Endothelial cell of hepatic sinusoid (primary cell): ENCODE data around the gene FLNA.
"Not testable (repeated sequence)": the region's sequence is repeated elsewhere in the genome, so short reads cannot be mapped to it uniquely, and the experiment has no call there.

Experiments used
- in situ Hi-C: cut with HindIII; loops from 2 replicates; pipeline ENCODE4 v1.10.0; 2017; ENCODE audit warnings: low sequenced_read_pairs

FLNA gene

DNA sequence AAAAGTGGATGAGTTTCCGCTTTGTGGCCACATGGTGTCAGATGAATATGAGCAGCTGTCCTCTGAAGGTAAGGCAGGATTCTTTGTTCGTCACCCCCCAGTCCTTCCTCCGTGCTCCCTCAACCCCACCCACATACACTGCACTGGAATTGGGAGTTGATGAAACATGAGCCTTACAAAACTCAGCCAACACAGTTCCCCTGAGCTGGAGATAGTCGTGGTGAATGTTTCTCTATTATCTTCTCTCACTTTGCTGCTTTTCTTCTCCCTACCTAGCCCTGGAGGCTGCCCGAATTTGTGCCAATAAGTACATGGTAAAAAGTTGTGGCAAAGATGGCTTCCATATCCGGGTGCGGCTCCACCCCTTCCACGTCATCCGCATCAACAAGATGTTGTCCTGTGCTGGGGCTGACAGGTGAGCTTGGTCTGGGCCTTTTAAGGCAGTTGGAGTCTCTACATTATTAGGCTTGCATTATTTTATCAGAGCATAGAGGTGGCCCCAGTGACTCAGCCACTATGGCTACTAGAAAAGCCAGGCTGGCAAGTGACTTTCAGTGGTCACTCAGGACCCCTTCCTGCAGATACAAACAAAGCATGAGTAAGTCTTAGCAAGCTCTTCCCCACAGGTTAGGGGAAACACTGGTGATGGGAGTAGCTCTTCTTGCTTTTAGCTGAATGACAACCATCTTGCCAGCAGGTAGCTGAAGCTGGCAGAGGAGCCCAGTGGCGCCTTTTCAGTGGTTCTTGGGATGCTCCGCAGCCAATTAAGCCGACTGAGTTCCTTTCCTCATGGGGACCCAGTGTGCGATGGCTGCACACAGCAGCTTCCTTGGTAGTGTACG is 25.3 kb upstream of the FLNA start:
- in situ Hi-C loops: no loop called here

DNA sequence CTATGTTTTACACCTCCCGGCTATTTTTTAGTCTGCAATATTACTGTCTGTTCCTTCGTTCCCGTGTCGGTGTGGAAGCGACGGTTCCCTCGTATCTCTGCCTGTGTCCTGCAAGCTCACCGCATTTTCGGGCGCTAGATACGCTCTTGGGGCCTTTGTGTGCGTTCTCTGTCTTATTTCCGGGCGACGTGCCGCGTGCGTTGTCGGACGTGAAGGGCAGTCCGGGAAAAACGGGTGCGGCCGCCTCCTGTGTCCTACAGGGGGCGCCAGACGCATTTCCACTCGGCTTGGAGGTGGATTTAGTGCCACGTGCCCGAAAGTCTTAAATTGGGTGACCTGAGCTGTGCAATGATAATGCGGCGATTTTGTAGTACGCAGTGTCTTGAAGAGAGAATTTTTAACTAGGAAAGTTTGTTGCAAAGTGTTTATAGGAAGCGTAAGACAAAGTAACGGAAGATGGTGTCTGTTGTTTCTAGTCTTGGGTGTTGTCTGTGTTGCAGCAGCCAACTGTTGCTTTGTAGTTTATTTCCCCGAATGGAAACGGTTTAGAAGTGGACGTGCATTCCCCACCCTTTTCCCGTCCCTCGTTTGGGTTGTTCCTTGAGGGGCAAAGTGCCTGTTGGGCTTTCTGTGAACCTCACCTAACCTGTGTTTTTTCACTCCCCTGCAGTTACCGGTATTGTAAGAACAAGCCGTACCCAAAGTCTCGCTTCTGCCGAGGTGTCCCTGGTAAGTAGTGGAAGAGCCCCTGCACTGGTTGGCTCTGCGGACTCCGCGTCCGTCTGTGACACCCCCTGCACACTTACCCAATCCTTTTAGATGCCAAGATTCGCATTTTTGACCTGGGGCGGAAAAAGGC is 24.5 kb upstream of the FLNA start:
- in situ Hi-C loops: no loop called here

DNA sequence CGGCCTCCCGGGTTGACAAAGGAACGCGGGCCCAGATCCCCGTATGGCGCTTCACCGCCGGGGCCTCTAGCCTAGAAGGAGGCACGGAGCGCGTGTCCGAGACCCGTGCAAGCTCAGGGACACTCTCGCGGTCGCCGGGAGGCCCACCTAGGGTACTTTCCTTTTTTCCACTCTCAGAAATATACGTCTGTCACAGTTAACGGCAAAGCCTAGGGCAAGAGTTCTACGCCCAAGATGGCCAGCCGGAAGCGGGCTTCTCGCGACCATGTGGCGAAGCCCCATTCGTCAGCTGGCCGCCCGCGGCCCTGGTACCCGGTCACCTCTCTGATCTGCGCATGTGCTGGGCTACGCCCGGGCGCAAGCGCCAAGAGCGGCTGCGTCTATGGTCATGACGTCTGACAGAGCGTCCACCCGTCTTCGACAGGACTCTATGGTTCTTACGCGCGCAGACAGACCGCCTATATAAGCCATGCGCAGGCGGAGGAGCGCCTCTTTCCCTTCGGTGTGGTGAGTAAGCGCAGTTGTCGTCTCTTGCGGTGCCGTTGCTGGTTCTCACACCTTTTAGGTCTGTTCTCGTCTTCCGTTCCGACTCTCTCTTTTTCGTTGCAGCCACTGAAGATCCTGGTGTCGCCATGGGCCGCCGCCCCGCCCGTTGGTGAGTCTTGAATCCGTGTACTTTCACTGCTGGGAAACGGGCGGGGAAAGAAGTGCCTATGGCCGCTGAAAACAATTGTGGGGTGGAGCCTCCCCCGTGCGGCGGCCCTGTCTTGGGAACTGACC is 23.6 kb upstream of the FLNA start, which contains the start of gene RPL10:
RPL10 (plus strand) TSS at position 490 of the 780 bp plus-strand sequence; CDS start at position 633, 143 bp downstream.
- in situ Hi-C loops: no loop called here

DNA sequence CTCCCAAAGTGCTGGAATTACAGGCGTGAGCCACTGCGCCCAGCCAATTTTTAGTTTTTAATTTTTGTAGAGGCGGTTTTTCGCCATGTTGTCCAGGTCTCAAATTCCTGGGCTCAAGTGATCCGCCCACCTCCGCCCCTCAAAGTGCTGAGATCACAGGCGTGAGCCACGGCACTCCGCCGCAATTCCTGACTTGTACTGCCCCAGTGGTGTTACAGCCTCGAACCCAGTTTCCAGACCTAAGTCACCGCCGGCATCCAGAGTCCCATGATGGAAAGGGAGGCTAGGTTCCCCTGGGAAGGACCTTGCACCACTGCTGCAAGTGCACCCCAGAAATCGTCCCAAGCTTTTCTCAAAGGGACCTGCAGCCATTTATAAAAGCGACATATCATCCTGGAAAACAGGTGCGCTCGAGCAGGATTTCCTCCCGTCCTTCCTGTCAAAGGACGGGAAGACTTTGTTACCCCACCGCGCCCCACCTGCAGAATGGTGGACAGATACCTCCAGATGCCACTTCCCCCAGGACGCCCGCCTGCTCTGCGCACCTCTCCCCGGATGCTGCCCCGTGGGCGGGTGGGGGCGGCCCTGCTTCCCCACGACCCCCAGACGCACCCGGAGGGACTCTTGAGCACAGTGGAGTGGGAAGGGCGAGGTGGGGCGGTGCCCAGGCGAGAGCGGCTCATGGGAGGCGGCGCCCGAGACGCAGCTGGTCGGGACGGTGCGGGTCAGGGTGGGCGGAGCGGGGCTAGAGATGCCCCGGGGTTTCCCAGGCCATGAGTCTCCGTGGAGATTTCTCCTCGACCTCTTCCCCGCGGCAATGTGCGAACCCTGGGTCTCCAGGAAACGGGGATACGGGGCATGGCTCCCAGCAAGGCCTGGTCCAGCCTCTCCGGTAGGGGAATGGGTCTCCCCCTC is 22.8 kb upstream of the FLNA start:
- in situ Hi-C loops: no loop called here

DNA sequence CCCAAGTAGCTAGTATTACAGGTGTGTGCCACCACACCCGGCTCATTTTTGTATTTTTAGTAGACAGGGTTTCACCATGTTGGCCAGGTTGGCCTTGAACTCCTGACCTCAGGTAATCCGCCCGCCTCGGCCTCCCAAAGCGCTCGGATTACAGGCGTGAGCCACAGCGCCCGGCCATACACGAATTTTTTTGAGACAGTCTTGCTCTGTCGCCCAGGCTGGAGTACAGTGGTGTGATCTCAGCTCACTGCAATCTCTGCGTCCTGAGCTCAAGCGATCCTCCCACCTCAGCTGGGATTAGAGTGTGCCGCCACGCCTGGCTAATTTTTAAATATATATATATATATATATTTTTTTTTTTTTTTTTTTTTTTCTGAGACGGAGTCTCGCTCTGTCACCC is 21.9 kb upstream of the FLNA start:
- in situ Hi-C loops: not testable (repeated sequence)

DNA sequence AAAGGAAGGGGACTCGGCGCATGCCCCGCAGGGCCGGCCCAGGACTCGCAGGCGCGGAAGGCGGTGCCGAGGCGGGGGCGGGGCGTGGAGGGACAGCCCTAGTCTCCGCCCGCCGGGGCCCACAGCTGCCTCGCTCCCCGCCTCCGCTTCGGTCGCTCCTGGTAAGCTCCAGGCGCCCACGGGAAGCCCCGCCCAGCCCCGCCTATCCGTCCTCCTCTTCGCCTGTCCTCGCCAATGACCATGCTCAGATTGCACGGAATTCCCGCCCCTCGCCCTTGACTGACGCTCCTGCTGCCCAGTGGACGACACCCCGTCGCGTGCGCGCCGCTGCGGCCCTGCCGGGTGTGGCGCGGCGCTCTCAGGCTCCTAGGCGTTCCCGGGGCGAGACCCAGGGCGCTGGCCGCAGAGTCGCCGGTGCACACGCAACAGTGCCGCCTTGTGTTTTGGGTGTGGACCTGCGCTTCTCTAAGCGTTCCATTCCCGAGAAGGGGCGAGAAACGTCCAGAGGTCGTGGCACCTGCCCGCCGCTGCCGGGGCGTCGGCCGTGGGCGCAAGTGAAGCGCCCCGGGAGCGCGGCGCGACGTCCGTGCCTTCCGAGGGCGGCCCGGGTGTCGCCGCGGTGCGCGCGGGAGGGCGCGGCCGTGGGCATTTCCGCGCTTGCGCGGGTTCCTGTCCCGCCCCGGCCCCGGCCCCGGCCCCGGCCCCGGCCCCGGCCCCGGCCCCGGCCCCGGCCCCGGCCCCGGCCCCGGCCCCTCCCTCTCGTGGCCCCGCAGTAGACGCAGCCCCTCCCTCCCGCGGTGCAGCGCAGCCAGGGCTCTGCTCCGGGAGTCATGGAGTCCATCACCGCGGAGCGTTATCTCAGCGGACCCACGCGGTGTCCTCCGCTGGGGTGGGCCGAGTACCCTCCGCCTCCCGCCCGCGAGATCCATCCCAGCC is 15.6 kb upstream of the FLNA start:
- in situ Hi-C loops: not testable (repeated sequence)

DNA sequence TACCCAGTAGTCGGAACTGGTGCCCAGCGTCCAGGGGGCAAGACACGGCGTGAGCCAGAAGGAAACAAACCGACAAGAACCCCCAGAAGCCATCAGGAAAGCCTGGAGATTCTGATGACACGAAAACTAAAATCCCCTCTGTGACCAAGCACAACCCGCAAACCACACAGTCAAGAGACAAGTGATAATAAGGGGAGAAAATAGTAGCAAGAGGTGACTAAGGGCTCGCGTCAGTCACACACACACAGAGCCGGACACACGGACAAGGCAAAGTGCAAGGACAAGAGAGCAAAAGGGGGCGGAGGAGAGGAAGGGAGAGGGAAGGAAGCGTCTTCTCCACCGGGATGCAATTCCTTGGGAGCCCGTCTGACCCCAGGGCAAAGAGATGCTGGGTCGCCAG is 14.2 kb upstream of the FLNA start:
- in situ Hi-C loops: not testable (repeated sequence)

DNA sequence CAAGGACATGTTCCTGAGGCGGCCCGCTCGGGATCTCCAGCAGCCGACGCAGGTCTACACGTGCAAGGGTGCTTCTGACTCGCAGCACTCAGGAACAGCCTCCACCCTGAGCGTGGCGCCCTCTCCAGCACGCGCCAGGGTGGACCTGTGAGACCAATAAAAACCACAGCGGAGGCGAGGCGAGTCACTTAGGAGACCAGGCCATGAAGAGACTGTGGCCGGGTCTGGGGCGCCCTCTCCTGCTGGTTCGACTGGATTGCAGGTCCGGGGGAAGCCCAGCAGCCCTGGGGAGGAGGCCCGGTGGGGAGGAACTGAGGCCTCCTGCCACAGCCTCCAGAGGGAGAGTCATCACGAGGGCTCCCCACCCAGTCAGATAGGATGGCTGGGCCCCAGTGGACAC is 13.7 kb upstream of the FLNA start:
- in situ Hi-C loops: not testable (repeated sequence)

DNA sequence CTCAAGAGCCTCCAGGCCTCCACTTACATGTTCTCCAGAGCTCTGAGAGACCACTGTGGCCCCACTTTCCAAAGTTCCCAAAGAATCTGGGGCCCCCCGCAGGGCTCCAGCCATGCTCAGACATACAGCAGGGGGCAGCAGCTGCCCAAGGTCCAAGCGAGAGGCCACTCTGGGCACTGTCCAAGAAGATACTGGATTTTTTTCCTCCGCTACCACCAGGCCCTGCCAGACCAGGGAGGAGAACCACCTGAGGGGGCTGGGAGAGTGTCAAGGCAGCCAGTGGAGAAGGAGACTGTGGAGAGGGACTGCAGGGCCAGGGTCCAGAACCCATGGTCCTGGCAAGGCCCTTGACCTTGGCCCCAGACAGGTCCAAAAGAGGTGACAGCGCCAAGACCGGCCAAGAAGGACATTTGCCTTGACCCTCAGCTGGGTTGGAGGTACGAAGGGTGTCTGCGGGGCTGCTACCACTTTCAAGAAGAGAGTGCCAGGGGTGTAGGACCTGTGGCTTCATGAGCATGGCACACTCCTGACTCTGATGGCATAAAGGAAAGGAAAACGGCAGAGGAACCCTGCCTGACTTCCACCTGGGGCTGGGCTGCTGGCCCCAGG is 10.0 kb upstream of the FLNA start:
- in situ Hi-C loops: no loop called here

DNA sequence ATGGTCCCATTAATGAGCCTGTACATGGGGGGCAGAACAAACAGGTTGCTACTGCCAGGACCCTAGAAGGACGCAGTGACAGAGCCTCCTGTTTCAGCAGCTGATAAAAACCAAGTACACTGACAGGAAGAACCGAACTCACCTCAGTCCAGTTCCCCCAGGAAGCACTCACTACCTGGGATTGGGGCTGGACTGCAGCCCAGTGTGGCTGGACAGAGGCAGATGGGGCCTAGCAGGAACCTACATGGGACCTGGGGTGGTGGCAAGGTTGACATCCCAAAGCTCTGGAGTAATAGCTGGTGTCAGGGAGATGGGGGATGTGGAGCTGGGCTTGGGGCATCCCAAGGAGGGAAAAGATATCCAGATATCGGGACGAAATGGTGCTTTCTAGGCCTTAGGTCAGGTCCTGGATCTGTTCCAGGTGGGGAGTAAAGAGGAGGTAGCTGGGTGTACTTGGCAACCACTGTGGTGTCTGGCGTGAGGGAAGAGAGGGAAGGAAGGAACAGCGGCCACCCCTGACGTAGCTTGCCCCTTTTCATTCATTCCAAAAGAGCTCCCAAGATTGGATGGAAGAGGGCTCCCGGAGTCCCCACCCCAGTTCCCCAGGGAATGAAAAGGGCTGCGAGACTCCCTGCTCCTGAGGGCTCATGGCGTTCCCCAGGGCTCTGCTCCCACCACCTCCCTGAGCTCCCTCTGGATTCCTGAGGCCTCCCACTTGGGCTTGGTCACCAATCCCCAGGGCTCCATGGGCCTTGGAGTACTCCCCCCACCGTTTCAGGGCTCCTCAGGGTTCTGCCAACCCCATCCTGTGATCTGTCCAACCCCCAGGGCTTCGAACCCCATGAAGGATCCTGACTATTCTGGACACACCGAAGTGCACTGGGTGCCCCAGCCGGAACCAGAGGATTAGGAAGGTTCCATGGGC is 9.2 kb upstream of the FLNA start:
- in situ Hi-C loops: no loop called here

DNA sequence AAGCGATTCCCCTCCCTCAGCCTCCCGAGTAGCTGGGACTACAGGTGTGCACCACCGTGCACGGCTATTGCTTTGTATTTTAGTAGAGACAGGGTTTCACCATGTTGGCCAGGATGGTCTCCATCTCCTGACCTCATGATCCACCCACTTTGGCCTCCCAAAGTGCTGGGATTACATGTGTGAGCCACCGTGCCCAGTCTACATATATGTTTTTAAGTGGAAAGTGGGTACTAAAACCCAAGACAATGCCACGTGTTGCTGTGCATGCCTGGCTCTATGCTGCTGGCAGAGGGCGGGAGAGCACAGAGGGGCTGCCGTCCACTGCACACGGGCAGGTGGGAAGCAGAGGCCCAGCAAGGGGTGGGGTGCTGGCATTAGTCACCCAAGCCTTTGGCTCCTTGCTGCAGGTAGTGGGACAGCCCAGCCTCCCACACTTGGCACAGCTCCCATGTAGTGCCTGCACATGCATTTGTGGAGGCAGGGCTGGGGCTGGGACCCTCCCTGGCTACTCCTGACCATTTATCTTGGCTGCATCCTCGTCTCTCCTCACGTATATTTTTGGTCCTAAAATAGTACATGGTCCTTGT is 8.1 kb upstream of the FLNA start:
- in situ Hi-C loops: no loop called here

DNA sequence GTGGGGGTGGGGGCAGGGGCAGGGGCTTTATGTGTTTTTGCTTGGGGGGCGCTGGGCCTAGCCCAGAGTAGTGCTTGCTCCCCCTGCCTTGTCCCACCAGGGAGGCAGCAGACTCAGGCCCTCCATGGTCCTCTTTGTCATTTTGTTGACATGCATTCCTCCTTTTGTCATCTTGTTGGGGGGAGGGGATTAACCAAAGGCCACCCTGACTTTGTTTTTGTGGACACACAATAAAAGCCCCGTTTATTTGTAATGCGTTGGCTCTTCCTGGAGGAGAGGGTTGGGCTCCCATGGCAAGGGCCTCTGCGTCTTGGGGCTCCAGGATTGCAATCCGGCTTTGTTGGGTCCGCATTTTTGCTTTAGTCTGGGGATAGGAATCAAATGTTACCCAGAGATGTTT is 6.8 kb upstream of the FLNA start:
- in situ Hi-C loops: no loop called here

DNA sequence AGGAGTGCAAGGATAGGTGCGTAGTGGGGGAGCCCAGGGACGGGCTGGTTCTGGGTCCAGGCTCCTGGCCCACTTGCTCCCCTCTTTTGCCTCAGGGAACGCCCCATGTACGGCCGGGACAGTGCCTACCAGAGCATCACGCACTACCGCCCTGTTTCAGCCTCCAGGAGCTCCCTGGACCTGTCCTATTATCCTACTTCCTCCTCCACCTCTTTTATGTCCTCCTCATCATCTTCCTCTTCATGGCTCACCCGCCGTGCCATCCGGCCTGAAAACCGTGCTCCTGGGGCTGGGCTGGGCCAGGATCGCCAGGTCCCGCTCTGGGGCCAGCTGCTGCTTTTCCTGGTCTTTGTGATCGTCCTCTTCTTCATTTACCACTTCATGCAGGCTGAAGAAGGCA is 6.4 kb upstream of the FLNA start:
- in situ Hi-C loops: no loop called here

DNA sequence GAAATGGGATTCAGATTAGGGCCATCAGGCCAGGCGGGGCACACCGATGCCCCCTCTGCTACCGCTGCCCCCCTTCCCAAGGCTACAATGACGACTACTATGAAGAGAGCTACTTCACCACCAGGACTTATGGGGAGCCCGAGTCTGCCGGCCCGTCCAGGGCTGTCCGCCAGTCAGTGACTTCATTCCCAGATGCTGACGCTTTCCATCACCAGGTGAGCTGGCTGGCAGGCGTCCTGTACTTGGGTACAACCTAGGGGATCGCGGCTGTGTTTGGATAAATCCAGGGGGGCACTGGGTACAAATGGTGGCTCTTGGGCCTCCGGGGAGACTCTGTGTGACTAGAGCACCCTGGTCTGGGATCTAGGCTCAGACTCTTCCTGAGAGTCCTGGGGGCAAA is 5.7 kb upstream of the FLNA start:
- in situ Hi-C loops: no loop called here

DNA sequence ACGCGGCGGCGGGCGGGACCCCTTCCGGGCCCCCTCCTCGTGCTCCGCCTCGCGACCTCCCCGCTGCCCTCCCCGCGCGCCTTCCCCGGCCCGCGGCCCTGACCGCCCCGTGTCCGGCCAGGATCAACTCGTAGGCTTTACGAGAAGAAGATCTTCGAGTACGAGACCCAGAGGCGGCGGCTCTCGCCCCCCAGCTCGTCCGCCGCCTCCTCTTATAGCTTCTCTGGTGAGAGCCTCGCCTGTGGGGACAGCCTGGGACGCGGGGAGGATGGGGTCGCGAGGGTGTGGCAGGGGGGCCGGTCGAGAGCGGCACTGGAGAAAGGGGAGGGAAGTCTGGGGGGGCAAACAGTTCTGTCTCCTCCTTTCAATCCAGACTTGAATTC is 5.1 kb upstream of the FLNA start:
- in situ Hi-C loops: no loop called here

DNA sequence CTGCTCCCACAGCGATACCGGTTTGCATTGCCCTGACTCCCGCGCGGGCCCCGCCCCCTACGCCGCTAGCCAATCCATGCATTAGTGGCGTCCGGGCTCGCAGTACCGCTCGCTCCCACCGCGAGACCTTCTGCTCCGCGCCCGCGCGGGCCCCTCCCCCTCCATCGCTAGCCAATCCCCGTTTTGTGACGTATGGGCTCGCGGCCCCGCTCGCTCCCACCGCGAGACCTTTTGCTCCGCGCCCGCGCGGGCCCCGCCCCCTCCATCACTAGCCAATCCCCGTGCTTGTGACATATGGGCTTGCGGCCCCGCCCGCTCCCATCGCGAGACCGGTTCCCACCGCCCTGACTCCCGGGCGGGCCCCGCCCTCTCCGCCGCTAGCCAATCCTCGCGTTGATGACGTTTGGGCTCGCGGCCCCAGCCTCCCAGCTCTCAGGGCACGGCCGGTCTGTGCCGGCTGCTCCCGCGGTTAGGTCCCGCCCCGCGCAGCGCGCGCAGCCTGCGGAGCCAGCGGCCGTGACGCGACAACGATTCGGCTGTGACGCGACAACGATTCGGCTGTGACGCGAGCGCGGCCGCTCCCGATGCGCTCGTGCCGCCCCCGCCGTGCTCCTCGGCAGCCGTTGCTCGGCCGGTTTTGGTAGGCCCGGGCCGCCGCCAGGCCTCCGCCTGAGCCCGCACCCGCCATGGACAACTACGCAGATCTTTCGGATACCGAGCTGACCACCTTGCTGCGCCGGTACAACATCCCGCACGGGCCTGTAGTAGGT is 4.5 kb upstream of the FLNA start, which contains the start of gene EMD:
EMD (plus strand) TSS at position 497 of the 770 bp plus-strand sequence; CDS start at position 687, 190 bp downstream.
- in situ Hi-C loops: no loop called here
